Type B pancreatic cell (in vitro differentiated cells): Measurements from ENCODE around the gene TMEM109. TPM values are rescaled to one million over a fixed set of nuclear protein-coding genes. Genes with fewer than 3 reads are reported as not detected.
"Not testable (repeated sequence)": the region's sequence is repeated elsewhere in the genome, so short reads cannot be mapped to it uniquely, and the experiment has no call there.

Source experiments
- DNase-seq: peaks from one replicate; pipeline ENCODE4 v3.0.0; 2021; ENCODE audit warnings: mixed read lengths; ENCODE audit not compliant: unreplicated experiment; ENCODE audit errors: extremely low spot score
- H3K27ac Mint-ChIP-seq: 2 replicates; pipeline ENCODE4 v1.8.0; 2021; ENCODE audit warnings: mild to moderate bottlenecking, mixed read lengths
- H3K27me3 Mint-ChIP-seq: 2 replicates; pipeline ENCODE4 v1.8.0; 2021; ENCODE audit warnings: mixed read lengths
- H3K36me3 Mint-ChIP-seq: 2 replicates; pipeline ENCODE4 v1.8.0; 2021; ENCODE audit warnings: mixed read lengths
- H3K4me1 Mint-ChIP-seq: one replicate; pipeline ENCODE4 v1.8.0; 2021; ENCODE audit warnings: mixed read lengths; ENCODE audit not compliant: unreplicated experiment
- H3K4me3 Mint-ChIP-seq: 2 replicates; pipeline ENCODE4 v1.8.0; 2021; ENCODE audit warnings: mild to moderate bottlenecking, mixed read lengths
- H3K9me3 Mint-ChIP-seq: 2 replicates; pipeline ENCODE4 v1.8.0; 2021; ENCODE audit warnings: mixed read lengths
- total RNA-seq: library from RNA; stranded (reverse); gene quantifications from 2 replicates; pipeline ENCODE4 v1.2.1, GENCODE V29; 2021; ENCODE audit warnings: low replicate concordance
- TF ChIP-seq, protein P1 (sequence below): fragments of 200-600 bp; sonication (generic); conservative IDR thresholded peaks from 2 replicates; pipeline ENCODE4 v1.5.0; 2021; ENCODE audit warnings: antibody characterized with exemption, mild to moderate bottlenecking

The TMEM109 gene
- total RNA-seq, 1 donor from 2014 or later = 83.0 TPM

GRCh38 chr11:60905047-60905446 is 8.9 kb upstream of the TMEM109 start:
- H3K36me3 Mint-ChIP-seq = no peaks in the 10 kb centered on the region
- peaks cover 20% of the 10 kb centered on the region for H3K4me1 Mint-ChIP-seq
- DNase-seq = no peak
- H3K4me3 Mint-ChIP-seq = peak overlapping the region; percentile 93
- TF ChIP-seq, protein P1, sequence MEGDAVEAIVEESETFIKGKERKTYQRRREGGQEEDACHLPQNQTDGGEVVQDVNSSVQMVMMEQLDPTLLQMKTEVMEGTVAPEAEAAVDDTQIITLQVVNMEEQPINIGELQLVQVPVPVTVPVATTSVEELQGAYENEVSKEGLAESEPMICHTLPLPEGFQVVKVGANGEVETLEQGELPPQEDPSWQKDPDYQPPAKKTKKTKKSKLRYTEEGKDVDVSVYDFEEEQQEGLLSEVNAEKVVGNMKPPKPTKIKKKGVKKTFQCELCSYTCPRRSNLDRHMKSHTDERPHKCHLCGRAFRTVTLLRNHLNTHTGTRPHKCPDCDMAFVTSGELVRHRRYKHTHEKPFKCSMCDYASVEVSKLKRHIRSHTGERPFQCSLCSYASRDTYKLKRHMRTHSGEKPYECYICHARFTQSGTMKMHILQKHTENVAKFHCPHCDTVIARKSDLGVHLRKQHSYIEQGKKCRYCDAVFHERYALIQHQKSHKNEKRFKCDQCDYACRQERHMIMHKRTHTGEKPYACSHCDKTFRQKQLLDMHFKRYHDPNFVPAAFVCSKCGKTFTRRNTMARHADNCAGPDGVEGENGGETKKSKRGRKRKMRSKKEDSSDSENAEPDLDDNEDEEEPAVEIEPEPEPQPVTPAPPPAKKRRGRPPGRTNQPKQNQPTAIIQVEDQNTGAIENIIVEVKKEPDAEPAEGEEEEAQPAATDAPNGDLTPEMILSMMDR = no peak
- H3K9me3 Mint-ChIP-seq = no peaks in the 10 kb centered on the region
- H3K27ac Mint-ChIP-seq = peak overlapping the region; percentile 91
- H3K27me3 Mint-ChIP-seq = peaks cover 25% of the 10 kb centered on the region

DNA sequence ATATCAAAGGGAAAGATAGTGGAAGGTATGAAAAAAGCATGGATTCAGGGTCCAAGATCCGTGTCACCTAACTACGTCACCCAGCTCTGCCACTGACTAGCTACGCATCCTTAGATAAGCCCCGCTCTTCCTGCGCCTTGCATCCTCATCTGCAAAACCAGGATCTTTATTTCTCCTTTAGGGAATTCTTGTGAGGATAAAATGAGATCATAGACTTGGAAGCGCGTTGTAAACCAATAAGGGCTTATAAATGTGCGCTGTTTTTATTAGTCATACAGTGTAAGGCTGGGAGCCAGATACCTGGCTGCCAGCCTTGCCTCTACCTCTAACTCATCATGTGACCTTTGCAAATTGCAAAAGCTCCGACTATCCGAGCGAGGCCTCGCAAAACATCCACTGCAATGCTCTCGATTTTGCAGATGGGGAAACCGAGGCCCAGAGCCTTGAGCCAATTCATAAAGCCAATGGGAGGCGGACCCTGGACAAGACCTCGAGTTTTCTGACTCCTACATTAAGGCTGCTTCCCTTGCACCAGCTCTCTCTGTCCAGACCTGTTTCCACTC is 8.3 kb upstream of the TMEM109 start:
- Mint-ChIP-seq H3K4me1 (peaks cover 20% of the 10 kb centered on the region), H3K36me3 (no peaks in the 10 kb centered on the region), H3K27ac (peak overlapping the region; percentile 91), H3K4me3 (peak overlapping the region; percentile 93), H3K9me3 (no peaks in the 10 kb centered on the region), H3K27me3 (peaks cover 28% of the 10 kb centered on the region)
- no peak for DNase-seq
- TF ChIP-seq, protein P1 = no peak

DNA sequence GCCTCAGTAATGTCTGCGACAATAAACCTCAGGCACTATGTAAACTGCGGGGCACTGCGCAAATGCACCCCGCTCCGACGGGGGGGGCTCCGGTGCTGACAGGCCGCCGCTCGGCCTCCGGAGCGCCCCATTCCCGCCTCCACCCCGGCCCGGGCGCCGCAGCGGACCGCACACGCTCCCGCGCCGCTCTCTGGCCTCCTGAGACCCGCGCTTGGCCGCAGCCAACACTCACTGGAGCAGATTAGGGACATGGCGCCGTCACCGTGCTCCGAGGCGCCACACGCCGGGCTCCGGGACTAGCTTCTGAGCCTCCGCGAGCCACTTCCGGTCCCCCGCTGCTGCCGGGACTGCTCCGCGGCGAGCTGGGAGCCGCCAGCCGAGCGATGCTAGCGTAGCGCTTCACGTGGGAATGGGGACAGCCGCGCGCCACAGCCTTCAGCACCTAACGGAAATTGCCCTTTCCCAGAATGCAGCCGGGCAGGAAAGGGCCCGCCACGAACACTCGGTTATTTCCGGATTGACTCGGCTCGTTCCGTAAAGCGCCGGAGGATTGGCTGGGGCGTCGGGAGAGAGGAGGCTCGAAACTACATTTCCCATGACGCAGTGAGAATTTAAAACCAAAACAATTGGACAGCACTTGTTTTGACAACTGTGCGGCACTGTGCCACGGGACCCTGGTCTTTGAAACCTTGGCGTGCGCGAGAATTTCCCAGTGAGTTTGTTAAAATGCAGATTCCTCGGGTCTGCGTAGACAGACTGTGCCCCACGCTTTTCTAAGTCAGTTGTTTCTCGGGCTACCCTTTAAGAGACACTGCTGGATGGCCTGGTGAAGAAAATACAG is 7.6 kb upstream of the TMEM109 start, which contains the start of gene PRPF19:
Gene PRPF19 (minus strand): TSS at position 454 of the 841 bp plus-strand sequence. CDS start 203 bp downstream, at position 251.
- peak; percentile 97 for DNase-seq
- peak within 1 kb of the TSS; percentile 91 for H3K27ac Mint-ChIP-seq
- peaks cover 33% of the 10 kb centered on the region for H3K27me3 Mint-ChIP-seq
- TF ChIP-seq, protein P1 = no peak
- peak within 1 kb of the TSS; percentile 93 for H3K4me3 Mint-ChIP-seq
- no peaks in the 10 kb centered on the region for H3K9me3 Mint-ChIP-seq
- H3K4me1 Mint-ChIP-seq = peaks cover 20% of the 10 kb centered on the region
- no peaks in the 10 kb centered on the region for H3K36me3 Mint-ChIP-seq

- H3K4me3 Mint-ChIP-seq = no peak overlapping the region
These were observed 5.2 kb upstream of the TMEM109 start for GRCh38 chr11:60908803-60909202.

DNA sequence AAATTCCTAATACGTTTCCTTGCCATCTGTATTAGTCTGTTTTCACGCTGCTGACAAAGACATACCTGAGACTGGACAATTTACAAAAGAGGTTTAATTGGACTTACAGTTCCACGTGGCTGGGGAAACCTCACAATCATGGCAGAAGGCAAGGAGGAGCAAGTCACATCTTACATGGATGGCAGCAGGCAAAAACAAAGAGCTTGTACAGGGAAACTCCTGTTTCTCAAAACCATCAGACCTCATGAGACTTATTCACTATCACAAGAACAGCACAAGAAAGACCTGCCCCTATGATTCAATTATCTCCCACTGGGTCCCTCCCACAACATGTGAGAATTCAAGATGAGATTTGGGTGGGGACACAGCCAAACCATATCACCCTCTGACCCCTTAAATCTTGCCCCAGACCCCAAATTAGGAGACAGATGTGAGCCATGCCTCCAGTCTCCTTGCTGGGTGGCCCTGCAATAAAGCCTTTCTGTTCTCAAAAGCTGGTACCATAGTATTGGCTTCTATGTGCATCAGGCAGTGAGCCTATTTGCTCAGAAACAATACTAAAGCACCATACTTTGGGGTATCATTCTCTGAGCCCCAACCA is 4.2 kb upstream of the TMEM109 start:
- Mint-ChIP-seq H3K27me3 (peaks cover 33% of the 10 kb centered on the region), H3K4me1 (peaks cover 32% of the 10 kb centered on the region)
- not testable (repeated sequence) for H3K27ac Mint-ChIP-seq, H3K9me3 Mint-ChIP-seq, H3K36me3 Mint-ChIP-seq, DNase-seq, H3K4me3 Mint-ChIP-seq

More at GRCh38 chr11:60908803-60909202, 5.2 kb upstream of the TMEM109 start:
- TF ChIP-seq, protein P1 = no peak
- H3K4me1 Mint-ChIP-seq = peaks cover 37% of the 10 kb centered on the region
- H3K9me3 Mint-ChIP-seq = no peaks in the 10 kb centered on the region
- DNase-seq = no peak
- H3K27ac Mint-ChIP-seq = no peak overlapping the region
- H3K36me3 Mint-ChIP-seq = no peaks in the 10 kb centered on the region
- peaks cover 33% of the 10 kb centered on the region for H3K27me3 Mint-ChIP-seq
